ENCODE results near the gene SPINDOC. TPM values are rescaled to one million over a fixed set of nuclear protein-coding genes. Genes with fewer than 3 reads are reported as not detected.

SPINDOC gene
- total and polyA plus RNA-seq, 9 of the 15 experiments (the other 6 are each of a cell fraction or from before 2014, with no cell fraction given) = 0.70 to 36.3 (median 19.6) TPM

DNA sequence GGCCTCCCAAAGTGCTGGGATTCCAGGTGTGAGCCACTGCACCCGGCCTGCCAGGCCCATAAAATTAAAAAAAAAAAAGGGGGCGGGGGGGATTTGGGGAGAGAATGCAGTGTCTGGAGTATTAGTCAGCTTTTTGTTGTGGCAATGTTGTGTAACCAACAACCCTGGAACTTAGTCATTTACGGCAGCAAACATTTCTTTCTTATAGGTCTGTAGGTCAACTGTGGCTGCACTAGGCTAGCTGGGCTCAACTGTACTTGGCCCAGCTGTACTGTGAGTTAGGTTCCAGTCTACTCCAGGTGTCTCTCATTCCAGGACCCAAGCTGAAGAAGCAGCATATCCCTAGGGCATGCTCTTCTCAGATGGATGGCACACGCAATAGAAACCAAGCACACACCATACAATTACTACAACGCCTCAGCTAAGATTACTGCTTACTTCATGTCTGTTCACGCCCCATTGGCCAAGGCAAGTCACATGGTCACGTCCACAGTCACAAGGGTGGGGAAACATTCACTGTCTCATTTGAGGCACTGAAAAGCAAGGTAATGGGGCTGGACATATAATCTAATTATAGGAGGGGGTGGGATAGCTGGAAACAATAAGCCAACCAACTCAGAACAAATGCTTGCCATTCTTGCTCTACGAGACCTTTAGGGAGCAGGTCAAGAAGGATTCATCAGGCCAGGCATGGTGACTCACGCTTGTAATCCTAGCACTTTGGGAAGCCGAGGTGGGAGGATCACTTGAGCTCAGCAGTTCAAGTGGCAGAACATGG lies 10.4 kb upstream of the SPINDOC start (continued):
- TF ChIP-seq, protein P1, sequence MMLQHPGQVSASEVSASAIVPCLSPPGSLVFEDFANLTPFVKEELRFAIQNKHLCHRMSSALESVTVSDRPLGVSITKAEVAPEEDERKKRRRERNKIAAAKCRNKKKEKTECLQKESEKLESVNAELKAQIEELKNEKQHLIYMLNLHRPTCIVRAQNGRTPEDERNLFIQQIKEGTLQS (IDR thresholded peaks at IDR 0.05) = peak; percentile 90
- TF ChIP-seq, protein P1 (CRISPR knock-in tag; conservative IDR thresholded peaks at IDR 0.05) = 0 out of 2 replicates have a peak, but pooled peaks have one; percentile 39
- TF ChIP-seq, protein P2, sequence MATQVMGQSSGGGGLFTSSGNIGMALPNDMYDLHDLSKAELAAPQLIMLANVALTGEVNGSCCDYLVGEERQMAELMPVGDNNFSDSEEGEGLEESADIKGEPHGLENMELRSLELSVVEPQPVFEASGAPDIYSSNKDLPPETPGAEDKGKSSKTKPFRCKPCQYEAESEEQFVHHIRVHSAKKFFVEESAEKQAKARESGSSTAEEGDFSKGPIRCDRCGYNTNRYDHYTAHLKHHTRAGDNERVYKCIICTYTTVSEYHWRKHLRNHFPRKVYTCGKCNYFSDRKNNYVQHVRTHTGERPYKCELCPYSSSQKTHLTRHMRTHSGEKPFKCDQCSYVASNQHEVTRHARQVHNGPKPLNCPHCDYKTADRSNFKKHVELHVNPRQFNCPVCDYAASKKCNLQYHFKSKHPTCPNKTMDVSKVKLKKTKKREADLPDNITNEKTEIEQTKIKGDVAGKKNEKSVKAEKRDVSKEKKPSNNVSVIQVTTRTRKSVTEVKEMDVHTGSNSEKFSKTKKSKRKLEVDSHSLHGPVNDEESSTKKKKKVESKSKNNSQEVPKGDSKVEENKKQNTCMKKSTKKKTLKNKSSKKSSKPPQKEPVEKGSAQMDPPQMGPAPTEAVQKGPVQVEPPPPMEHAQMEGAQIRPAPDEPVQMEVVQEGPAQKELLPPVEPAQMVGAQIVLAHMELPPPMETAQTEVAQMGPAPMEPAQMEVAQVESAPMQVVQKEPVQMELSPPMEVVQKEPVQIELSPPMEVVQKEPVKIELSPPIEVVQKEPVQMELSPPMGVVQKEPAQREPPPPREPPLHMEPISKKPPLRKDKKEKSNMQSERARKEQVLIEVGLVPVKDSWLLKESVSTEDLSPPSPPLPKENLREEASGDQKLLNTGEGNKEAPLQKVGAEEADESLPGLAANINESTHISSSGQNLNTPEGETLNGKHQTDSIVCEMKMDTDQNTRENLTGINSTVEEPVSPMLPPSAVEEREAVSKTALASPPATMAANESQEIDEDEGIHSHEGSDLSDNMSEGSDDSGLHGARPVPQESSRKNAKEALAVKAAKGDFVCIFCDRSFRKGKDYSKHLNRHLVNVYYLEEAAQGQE (IDR thresholded peaks at IDR 0.05; ENCODE audit: borderline replicate concordance) = peak; percentile 38; the same call in 1 of the 2 replicates
- TF ChIP-seq, protein P2 (CRISPR knock-in tag; IDR thresholded peaks at IDR 0.05; ENCODE audit: low read depth) = no peak
- no peak for TF ChIP-seq SREBF2 (CRISPR knock-in tag; IDR thresholded peaks at IDR 0.05)
- TF ChIP-seq BHLHE40 (IDR thresholded peaks at IDR 0.05; ENCODE audit: low read length) = no peak
- peak; percentile 75 for TF ChIP-seq ARID1B (IDR thresholded peaks at IDR 0.05)
- TF ChIP-seq, protein P3, sequence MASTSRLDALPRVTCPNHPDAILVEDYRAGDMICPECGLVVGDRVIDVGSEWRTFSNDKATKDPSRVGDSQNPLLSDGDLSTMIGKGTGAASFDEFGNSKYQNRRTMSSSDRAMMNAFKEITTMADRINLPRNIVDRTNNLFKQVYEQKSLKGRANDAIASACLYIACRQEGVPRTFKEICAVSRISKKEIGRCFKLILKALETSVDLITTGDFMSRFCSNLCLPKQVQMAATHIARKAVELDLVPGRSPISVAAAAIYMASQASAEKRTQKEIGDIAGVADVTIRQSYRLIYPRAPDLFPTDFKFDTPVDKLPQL (IDR thresholded peaks at IDR 0.05; ENCODE audit: extremely low read depth, insufficient read length) = no peak
- TF ChIP-seq NFIX (CRISPR knock-in tag; IDR thresholded peaks at IDR 0.05; ENCODE audit: low read depth) = no peak
- TF ChIP-seq, protein P4, sequence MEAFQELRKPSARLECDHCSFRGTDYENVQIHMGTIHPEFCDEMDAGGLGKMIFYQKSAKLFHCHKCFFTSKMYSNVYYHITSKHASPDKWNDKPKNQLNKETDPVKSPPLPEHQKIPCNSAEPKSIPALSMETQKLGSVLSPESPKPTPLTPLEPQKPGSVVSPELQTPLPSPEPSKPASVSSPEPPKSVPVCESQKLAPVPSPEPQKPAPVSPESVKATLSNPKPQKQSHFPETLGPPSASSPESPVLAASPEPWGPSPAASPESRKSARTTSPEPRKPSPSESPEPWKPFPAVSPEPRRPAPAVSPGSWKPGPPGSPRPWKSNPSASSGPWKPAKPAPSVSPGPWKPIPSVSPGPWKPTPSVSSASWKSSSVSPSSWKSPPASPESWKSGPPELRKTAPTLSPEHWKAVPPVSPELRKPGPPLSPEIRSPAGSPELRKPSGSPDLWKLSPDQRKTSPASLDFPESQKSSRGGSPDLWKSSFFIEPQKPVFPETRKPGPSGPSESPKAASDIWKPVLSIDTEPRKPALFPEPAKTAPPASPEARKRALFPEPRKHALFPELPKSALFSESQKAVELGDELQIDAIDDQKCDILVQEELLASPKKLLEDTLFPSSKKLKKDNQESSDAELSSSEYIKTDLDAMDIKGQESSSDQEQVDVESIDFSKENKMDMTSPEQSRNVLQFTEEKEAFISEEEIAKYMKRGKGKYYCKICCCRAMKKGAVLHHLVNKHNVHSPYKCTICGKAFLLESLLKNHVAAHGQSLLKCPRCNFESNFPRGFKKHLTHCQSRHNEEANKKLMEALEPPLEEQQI (IDR thresholded peaks at IDR 0.05) = no peak
- TF ChIP-seq POU5F1 (IDR thresholded peaks at IDR 0.05; ENCODE audit: borderline replicate concordance, low read depth, low read length, partially characterized antibody) = no peak
- no peak for TF ChIP-seq CSDE1 (IDR thresholded peaks at IDR 0.05)
- TF ChIP-seq, protein P5, sequence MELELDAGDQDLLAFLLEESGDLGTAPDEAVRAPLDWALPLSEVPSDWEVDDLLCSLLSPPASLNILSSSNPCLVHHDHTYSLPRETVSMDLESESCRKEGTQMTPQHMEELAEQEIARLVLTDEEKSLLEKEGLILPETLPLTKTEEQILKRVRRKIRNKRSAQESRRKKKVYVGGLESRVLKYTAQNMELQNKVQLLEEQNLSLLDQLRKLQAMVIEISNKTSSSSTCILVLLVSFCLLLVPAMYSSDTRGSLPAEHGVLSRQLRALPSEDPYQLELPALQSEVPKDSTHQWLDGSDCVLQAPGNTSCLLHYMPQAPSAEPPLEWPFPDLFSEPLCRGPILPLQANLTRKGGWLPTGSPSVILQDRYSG (tag; conservative IDR thresholded peaks at IDR 0.05; ENCODE audit: low read depth) = no peak
- peak; percentile 81 for TF ChIP-seq RBM25 (IDR thresholded peaks at IDR 0.05; ENCODE audit: low read depth, low read length, severe bottlenecking)

Data from K562 (cell line).